Calu3 (cell line): ENCODE data around the gene FAR2. TPM values are rescaled to one million over a fixed set of nuclear protein-coding genes. Genes with fewer than 3 reads are reported as not detected.
A peak's percentile ranks its signal among the peaks of the same experiment; 100 is the strongest.

Experiments
- BruUV-seq: library from RNA; stranded (reverse); fragments of 400-500 nt; replicated peaks from 2 replicates; lab custom pipeline; 2021; lab: Mats Ljungman, UMichigan
- CTCF ChIA-PET: fragments of 300-600 bp; sonication (Branson Sonifier 250); formaldehyde crosslinking; loops from one replicate; lab custom pipeline; 2022; ENCODE audit warnings: antibody characterized with exemption; lab: Charles Lee
- DNase-seq: peaks from one replicate; pipeline ENCODE4 v3.0.0; 2022
- H3K27ac Mint-ChIP-seq: one replicate; pipeline ENCODE4 v1.8.0; 2022; ENCODE audit warnings: mixed read lengths; ENCODE audit not compliant: unreplicated experiment
- H3K27me3 Mint-ChIP-seq: one replicate; pipeline ENCODE4 v1.8.0; 2022; ENCODE audit warnings: mixed read lengths; ENCODE audit not compliant: unreplicated experiment
- H3K36me3 Mint-ChIP-seq: one replicate; pipeline ENCODE4 v1.8.0; 2022; ENCODE audit warnings: mild to moderate bottlenecking, moderate library complexity, mixed read lengths; ENCODE audit not compliant: insufficient read depth, unreplicated experiment
- H3K4me1 Mint-ChIP-seq: one replicate; pipeline ENCODE4 v1.8.0; 2022; ENCODE audit warnings: mild to moderate bottlenecking, low read depth, mixed read lengths; ENCODE audit not compliant: unreplicated experiment
- H3K4me3 Mint-ChIP-seq: one replicate; pipeline ENCODE4 v1.8.0; 2022; ENCODE audit warnings: mild to moderate bottlenecking, low read depth, moderate library complexity, mixed read lengths; ENCODE audit not compliant: unreplicated experiment
- H3K9me3 Mint-ChIP-seq: one replicate; pipeline ENCODE4 v1.8.0; 2022; ENCODE audit warnings: low read depth, mixed read lengths; ENCODE audit not compliant: unreplicated experiment
- intact Hi-C: fragments of 100-400 bp; cut with micrococcal nuclease; formaldehyde crosslinking; loops from one replicate; pipeline ENCODE4 v1.10.0; 2022; ENCODE audit not compliant: unreplicated experiment
- total RNA-seq: library from RNA; stranded (reverse); gene quantifications from 2 replicates; pipeline ENCODE4 v1.2.3, GENCODE V29; 2022
- TF ChIP-seq, protein P1 (sequence below): fragments of 200-600 bp; IDR thresholded peaks from one replicate; pipeline ENCODE4 v1.8.0; 2022; ENCODE audit warnings: antibody characterized with exemption; ENCODE audit not compliant: unreplicated experiment

Gene FAR2
- total RNA-seq, 1 experiment from 2014 or later: 24.0 TPM

DNA sequence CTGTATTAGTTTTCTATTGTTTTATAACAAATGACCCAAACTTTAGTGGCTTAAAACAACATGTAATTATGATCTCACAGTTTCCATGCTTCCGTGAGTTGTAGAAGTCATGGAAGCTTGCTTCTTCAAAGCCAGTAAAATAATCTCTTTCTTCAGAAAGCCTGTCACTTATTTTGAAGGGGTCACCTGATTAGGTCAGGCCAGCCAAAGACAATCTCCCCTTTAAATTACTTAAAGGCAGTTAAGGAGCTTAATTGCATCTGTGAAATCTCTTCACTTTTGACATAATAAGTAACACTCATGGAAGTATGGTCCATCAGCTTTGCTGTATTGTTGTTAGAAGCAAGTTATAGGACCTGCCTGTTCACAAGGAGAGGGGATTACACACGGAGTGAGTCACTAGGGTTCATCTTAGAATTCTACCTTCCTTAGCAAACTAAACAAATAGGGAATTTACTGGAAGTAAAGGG, 89.8 kb downstream of the FAR2 start:
- TF ChIP-seq, protein P1, sequence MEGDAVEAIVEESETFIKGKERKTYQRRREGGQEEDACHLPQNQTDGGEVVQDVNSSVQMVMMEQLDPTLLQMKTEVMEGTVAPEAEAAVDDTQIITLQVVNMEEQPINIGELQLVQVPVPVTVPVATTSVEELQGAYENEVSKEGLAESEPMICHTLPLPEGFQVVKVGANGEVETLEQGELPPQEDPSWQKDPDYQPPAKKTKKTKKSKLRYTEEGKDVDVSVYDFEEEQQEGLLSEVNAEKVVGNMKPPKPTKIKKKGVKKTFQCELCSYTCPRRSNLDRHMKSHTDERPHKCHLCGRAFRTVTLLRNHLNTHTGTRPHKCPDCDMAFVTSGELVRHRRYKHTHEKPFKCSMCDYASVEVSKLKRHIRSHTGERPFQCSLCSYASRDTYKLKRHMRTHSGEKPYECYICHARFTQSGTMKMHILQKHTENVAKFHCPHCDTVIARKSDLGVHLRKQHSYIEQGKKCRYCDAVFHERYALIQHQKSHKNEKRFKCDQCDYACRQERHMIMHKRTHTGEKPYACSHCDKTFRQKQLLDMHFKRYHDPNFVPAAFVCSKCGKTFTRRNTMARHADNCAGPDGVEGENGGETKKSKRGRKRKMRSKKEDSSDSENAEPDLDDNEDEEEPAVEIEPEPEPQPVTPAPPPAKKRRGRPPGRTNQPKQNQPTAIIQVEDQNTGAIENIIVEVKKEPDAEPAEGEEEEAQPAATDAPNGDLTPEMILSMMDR: no peak
- Mint-ChIP-seq H3K4me1 (peaks cover 50% of the 10 kb centered on the region), H3K27ac (peak overlapping the region; percentile 73), H3K9me3 (no peaks in the 10 kb centered on the region), H3K4me3 (no peak overlapping the region), H3K27me3 (no peaks in the 10 kb centered on the region), H3K36me3 (peaks cover 5% of the 10 kb centered on the region)
- DNase-seq: no peak
- CTCF ChIA-PET: no interaction called here
- BruUV-seq: no TSS peak
- intact Hi-C loops: no loop called here

GRCh38 chr12:29239336-29239735, 90.3 kb downstream of the FAR2 start:
- Mint-ChIP-seq H3K36me3 (peaks cover 5% of the 10 kb centered on the region), H3K4me3 (no peak overlapping the region), H3K9me3 (no peaks in the 10 kb centered on the region), H3K27me3 (no peaks in the 10 kb centered on the region), H3K4me1 (peaks cover 55% of the 10 kb centered on the region), H3K27ac (peak overlapping the region; percentile 73)
- TF ChIP-seq, protein P1: no peak
- no peak for DNase-seq
- BruUV-seq: no TSS peak
- intact Hi-C loops: no loop called here
- CTCF ChIA-PET: interaction anchor here (0.6 kb wide), 1 partner anchor 1552 kb away, joined by 3 read pairs; no protein-coding TSS in a partner anchor

- intact Hi-C loops: loop anchor here (5.0 kb wide), 2 partner anchors 37 to 93 kb away; partner anchors contain the start of gene FAR2
- Mint-ChIP-seq H3K4me1 (peaks cover 62% of the 10 kb centered on the region), H3K9me3 (no peaks in the 10 kb centered on the region), H3K4me3 (peak overlapping the region; percentile 31), H3K36me3 (peaks cover 5% of the 10 kb centered on the region), H3K27ac (peak overlapping the region; percentile 95), H3K27me3 (no peaks in the 10 kb centered on the region)
- CTCF ChIA-PET: no interaction called here
- BruUV-seq: no TSS peak
- no peak for DNase-seq
- TF ChIP-seq, protein P1: no peak
Observed at GRCh38 chr12:29240441-29240840, 91.4 kb downstream of the FAR2 start.

GRCh38 chr12:29241821-29242591, 92.9 kb downstream of the FAR2 start:
- Mint-ChIP-seq H3K4me3 (peak overlapping the region; percentile 36), H3K27ac (peak overlapping the region; percentile 88), H3K4me1 (peaks cover 69% of the 10 kb centered on the region), H3K27me3 (no peaks in the 10 kb centered on the region), H3K36me3 (peaks cover 5% of the 10 kb centered on the region), H3K9me3 (no peaks in the 10 kb centered on the region)
- peak; percentile 52 for DNase-seq
- TF ChIP-seq, protein P1: no peak
- BruUV-seq: no TSS peak
- intact Hi-C loops: loop anchor here (1.0 to 5.0 kb wide), 4 partner anchors 21 to 95 kb away; partner anchors contain the start of gene FAR2
- CTCF ChIA-PET: interaction anchor here (0.5 to 1.4 kb wide), 4 partner anchors 11 to 275 kb away, joined by 3 to 9 read pairs (median 6); no protein-coding TSS in a partner anchor
